ENCODE measurements around the gene SYTL3.

DNA sequence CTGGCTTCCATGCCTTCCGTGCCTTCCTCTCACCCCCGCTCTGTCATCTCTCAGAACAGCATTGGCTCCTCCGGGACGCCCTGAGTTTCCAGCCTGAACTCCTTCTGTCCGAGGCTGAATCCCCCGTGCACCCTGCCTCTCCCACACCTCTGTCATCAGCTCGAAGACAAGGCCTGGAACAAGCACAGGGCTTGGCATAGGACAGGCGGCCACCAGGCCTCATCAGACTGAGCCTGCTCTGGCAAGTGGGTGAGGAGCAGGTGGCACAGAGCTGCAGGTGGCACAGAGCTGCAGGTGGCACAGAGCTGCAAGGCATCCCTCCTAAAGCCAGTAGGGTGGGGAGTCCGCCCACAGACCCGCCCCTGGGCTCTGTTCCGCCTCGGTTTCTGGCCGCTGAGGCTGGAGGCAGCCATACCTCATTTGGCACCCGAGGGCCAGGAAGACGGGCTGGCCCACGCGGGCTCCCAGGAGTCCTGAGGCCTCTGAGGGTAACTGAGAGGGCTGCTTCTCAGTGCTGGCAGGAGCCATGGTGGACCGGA is 109.2 kb downstream of the SYTL3 start:
- TF ChIP-seq, protein P1, sequence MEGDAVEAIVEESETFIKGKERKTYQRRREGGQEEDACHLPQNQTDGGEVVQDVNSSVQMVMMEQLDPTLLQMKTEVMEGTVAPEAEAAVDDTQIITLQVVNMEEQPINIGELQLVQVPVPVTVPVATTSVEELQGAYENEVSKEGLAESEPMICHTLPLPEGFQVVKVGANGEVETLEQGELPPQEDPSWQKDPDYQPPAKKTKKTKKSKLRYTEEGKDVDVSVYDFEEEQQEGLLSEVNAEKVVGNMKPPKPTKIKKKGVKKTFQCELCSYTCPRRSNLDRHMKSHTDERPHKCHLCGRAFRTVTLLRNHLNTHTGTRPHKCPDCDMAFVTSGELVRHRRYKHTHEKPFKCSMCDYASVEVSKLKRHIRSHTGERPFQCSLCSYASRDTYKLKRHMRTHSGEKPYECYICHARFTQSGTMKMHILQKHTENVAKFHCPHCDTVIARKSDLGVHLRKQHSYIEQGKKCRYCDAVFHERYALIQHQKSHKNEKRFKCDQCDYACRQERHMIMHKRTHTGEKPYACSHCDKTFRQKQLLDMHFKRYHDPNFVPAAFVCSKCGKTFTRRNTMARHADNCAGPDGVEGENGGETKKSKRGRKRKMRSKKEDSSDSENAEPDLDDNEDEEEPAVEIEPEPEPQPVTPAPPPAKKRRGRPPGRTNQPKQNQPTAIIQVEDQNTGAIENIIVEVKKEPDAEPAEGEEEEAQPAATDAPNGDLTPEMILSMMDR (IDR thresholded peaks at IDR 0.05) = no peak
- no peak for TF ChIP-seq POLR2A (IDR thresholded peaks at IDR 0.05)

Data from stomach (tissue), 4 donors.